HL-60 (cell line): ENCODE measurements around the gene ANKS1B.

Experiments
- CTCF ChIP-seq: IDR thresholded peaks from one replicate; pipeline ENCODE4 v1.5.1; 2011; ENCODE audit warnings: low read length, control low read depth, inconsistent platforms; ENCODE audit not compliant: insufficient read depth
- POLR2AphosphoS5 ChIP-seq: IDR thresholded peaks from 2 replicates; pipeline ENCODE4 v1.6.1; 2012; ENCODE audit warnings: low read depth

- no peak for TF ChIP-seq CTCF
- no peak for TF ChIP-seq POLR2AphosphoS5
Observed at GRCh38 chr12:98954506-98954905, 1030.2 kb downstream of the ANKS1B start.
